Body of pancreas (tissue), 4 donors: Measurements from ENCODE around the gene RPL10.

Experiments used
- CTCF ChIP-seq, 7 experiments: fragments of 450-650 bp in 4 of 7; fragments of 200-600 bp in 3 of 7; sonication (generic) in 3 of 7; IDR thresholded peaks; one replicate each; pipeline ENCODE4 v1.5.1; 2016 to 2019; ENCODE audit warnings: antibody characterized with exemption in 7 of 7
- POLR2A ChIP-seq, 3 donors: fragments of 450-650 bp; IDR thresholded peaks; one replicate each; pipeline ENCODE4 v1.6.1; 2016; ENCODE audit warnings: antibody characterized with exemption in 3 of 3, mild to moderate bottlenecking in 2 of 3

GRCh38 chrX:154379569-154379951, 18.6 kb upstream of the RPL10 start:
- TF ChIP-seq CTCF (IDR thresholded peaks at IDR 0.05) (no peak), POLR2A (IDR thresholded peaks at IDR 0.05) (no peak)
